ENCODE data around the gene ZMYND10. TPM values are rescaled to one million over a fixed set of nuclear protein-coding genes. Genes with fewer than 3 reads are reported as not detected.

The ZMYND10 gene
- total RNA-seq, 1 donor from 2014 or later: 0.86 TPM

DNA sequence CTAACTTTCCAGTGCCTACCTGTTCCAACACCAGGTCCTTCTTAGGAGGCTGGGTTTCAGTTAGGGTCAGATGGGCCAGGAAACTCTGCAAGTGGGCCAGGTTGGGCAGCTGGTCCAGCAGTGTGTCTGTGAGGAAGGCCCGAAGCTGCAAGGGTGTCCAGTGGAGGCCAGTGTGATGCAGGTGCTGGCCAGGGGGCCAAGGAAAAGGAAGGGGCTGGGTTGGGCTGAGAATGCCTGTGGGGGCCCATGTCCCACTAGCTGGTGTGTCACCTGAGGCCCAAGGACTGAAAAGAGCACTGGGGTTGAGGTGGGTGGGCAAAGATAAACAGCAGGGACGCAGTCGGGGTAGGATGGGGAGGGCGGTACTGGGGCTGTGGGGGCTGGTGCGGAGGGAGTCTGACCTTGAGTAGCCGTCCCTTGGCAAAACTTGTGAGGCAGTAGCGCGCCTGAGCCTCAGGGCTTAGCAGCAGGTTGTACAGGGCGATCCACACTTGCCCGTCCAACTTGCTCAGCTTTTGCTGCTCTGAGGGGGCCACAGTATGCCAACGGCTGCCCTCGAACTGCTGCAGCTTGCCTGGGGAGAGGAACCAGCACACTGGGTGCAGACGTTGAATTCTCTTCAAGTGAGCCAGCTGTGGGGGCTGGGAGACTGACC, 3.4 kb downstream of the ZMYND10 start:
- Mint-ChIP-seq H3K36me3 (ENCODE audit: insufficient read depth) (no peaks in the 10 kb centered on the region), H3K4me1 (ENCODE audit: low read depth) (peaks cover 7% of the 10 kb centered on the region), H3K4me3 (ENCODE audit: low read depth) (no peak overlapping the region), H3K9me3 (ENCODE audit: low read depth) (no peaks in the 10 kb centered on the region), H3K27me3 (peaks cover 66% of the 10 kb centered on the region), H3K27ac (no peak overlapping the region)
- TF ChIP-seq, protein P1, sequence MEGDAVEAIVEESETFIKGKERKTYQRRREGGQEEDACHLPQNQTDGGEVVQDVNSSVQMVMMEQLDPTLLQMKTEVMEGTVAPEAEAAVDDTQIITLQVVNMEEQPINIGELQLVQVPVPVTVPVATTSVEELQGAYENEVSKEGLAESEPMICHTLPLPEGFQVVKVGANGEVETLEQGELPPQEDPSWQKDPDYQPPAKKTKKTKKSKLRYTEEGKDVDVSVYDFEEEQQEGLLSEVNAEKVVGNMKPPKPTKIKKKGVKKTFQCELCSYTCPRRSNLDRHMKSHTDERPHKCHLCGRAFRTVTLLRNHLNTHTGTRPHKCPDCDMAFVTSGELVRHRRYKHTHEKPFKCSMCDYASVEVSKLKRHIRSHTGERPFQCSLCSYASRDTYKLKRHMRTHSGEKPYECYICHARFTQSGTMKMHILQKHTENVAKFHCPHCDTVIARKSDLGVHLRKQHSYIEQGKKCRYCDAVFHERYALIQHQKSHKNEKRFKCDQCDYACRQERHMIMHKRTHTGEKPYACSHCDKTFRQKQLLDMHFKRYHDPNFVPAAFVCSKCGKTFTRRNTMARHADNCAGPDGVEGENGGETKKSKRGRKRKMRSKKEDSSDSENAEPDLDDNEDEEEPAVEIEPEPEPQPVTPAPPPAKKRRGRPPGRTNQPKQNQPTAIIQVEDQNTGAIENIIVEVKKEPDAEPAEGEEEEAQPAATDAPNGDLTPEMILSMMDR (IDR thresholded peaks at IDR 0.05; ENCODE audit: unreplicated experiment): no peak
- DNase-seq (ENCODE audit: low spot score, unreplicated experiment): no peak

DNA sequence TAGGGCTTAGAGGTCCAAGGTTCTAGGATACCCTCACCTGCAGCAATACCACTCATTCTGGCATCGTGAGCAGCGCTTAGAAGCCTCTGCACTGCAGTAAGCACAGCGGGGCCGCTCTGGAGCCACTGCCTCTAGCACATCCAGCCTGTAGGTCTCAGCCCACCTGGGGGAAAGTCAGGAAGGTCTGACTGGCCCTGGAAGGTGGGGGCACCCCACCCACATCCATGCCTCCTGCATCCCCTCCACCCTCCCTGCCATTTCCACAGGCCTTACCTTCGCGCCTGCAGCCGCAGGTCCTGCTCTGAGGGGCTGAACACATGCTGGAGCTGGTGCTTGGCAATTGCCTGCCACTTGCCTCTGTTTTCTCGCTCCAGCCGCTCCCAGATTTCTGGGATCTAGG, 4.0 kb downstream of the ZMYND10 start:
- H3K27ac Mint-ChIP-seq: no peak overlapping the region
- no peak overlapping the region for H3K4me3 Mint-ChIP-seq (ENCODE audit: low read depth)
- no peak for DNase-seq (ENCODE audit: low spot score, unreplicated experiment)
- TF ChIP-seq, protein P1 (IDR thresholded peaks at IDR 0.05; ENCODE audit: unreplicated experiment): no peak
- peaks cover 65% of the 10 kb centered on the region for H3K27me3 Mint-ChIP-seq
- no peaks in the 10 kb centered on the region for H3K36me3 Mint-ChIP-seq (ENCODE audit: insufficient read depth)
- H3K9me3 Mint-ChIP-seq (ENCODE audit: low read depth): no peaks in the 10 kb centered on the region
- H3K4me1 Mint-ChIP-seq (ENCODE audit: low read depth): peaks cover 9% of the 10 kb centered on the region

DNA sequence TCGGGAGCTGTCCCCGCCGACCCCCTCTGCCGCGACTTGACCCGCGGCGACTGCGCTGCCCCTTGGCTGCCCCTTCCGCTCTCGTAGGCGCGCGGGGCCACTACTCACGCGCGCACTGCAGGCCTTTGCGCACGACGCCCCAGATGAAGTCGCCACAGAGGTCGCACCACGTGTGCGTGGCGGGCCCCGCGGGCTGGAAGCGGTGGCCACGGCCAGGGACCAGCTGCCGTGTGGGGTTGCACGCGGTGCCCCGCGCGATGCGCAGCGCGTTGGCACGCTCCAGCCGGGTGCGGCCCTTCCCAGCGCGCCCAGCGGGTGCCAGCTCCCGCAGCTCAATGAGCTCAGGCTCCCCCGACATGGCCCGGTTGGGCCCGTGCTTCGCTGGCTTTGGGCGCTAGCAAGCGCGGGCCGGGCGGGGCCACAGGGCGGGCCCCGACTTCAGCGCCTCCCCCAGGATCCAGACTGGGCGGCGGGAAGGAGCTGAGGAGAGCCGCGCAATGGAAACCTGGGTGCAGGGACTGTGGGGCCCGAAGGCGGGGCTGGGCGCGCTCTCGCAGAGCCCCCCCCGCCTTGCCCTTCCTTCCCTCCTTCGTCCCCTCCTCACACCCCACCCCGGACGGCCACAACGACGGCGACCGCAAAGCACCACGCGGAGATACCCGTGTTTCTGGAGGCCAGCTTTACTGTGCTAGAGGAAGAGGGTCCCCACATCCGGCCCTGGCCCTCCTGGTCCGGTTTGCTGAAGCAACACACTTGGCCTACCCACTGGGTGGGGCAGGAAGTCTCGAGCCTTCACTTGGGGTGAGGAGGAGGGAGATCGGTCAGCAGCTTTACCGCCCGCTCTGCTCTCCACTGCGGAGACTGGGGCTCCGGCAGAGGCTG, 4.8 kb downstream of the ZMYND10 start, which contains the start of gene RASSF1:
RASSF1 (minus strand) TSS at position 389 of the 882 bp plus-strand sequence; CDS start at position 358, 31 bp downstream.
- peaks cover 59% of the 10 kb centered on the region for H3K27me3 Mint-ChIP-seq
- no peak for DNase-seq (ENCODE audit: low spot score, unreplicated experiment)

DNA sequence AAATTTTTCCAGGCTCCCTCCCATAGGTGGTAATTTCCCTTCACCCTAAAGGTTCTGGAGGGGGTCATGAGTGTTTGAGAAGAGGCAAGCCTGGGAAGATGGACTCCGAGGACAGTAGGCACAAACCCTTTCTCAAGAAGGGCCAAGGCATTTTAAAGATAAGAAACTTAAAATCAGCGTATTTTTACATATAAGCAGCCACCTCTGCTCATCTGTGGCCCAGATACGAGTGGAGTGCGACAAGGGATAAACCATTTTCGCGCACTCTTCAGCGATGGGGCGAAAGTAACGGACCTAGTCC, 5.4 kb downstream of the ZMYND10 start:
- no peak overlapping the region for H3K4me3 Mint-ChIP-seq (ENCODE audit: low read depth)
- H3K9me3 Mint-ChIP-seq (ENCODE audit: low read depth): no peaks in the 10 kb centered on the region
- no peak overlapping the region for H3K27ac Mint-ChIP-seq
- DNase-seq (ENCODE audit: low spot score, unreplicated experiment): no peak
- TF ChIP-seq, protein P1 (IDR thresholded peaks at IDR 0.05; ENCODE audit: unreplicated experiment): no peak
- H3K27me3 Mint-ChIP-seq: peaks cover 58% of the 10 kb centered on the region
- peaks cover 15% of the 10 kb centered on the region for H3K4me1 Mint-ChIP-seq (ENCODE audit: low read depth)
- H3K36me3 Mint-ChIP-seq (ENCODE audit: insufficient read depth): no peaks in the 10 kb centered on the region

More for the DNA sequence above, 4.8 kb downstream of the ZMYND10 start, which contains the start of gene RASSF1:
- Mint-ChIP-seq H3K36me3 (ENCODE audit: insufficient read depth) (no peaks in the 10 kb centered on the region), H3K9me3 (ENCODE audit: low read depth) (no peaks in the 10 kb centered on the region), H3K4me1 (ENCODE audit: low read depth) (peaks cover 15% of the 10 kb centered on the region), H3K27ac (no peak within 1 kb of the TSS), H3K4me3 (ENCODE audit: low read depth) (peak within 1 kb of the TSS; percentile 93)
- TF ChIP-seq, protein P1 (IDR thresholded peaks at IDR 0.05; ENCODE audit: unreplicated experiment): no peak

DNA sequence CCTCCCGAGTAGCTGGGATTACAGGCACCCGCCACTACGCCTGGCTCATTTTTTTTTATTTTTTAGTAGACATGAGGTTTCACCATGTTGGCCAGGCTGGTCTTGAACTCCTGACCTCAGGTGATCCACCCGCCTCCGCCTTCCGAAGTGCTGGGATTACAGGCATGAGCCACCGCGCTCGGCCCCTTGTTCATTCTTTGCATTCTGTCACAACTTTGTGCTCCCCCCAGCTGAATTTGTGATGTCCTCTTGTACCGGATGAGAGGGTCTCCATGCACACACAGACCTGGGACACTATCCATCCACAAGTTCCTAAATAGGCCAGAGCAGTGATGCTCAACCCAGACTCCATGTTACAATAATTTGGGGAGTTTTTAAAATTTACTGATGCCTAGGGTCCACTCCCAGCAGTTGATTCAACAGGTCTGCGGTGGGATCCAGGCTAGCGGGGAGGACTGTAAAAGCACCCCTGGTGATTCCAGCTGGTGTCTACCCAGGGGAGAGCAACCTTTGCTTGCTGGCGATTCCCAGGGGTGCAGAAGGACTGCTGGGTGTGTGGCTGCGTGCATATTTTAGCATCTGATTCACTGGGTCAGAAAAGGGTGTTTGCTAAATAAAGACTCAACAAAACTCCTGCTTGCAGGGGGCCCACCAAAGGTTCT, 5.9 kb downstream of the ZMYND10 start:
- Mint-ChIP-seq H3K4me3 (ENCODE audit: low read depth) (peak overlapping the region; percentile 93), H3K27ac (no peak overlapping the region), H3K36me3 (ENCODE audit: insufficient read depth) (no peaks in the 10 kb centered on the region), H3K4me1 (ENCODE audit: low read depth) (peaks cover 15% of the 10 kb centered on the region), H3K27me3 (peaks cover 54% of the 10 kb centered on the region), H3K9me3 (ENCODE audit: low read depth) (no peaks in the 10 kb centered on the region)
- no peak for DNase-seq (ENCODE audit: low spot score, unreplicated experiment)
- TF ChIP-seq, protein P1 (IDR thresholded peaks at IDR 0.05; ENCODE audit: unreplicated experiment): no peak
